Measurements from ENCODE around the gene RAB3B.

Gene RAB3B

GRCh38 chr1:51953079-51953478 lies 37.4 kb downstream of the RAB3B start:
- Histone ChIP-seq H3K4me3 (ENCODE audit: low read length) (no peak overlapping the region), H3K9me3 (replicated peaks; ENCODE audit: low read length) (no peaks in the 10 kb centered on the region), H3K9ac (ENCODE audit: low read depth, low read length) (no peak overlapping the region), H3K4me2 (ENCODE audit: low read length) (no peak overlapping the region), H3K4me1 (ENCODE audit: control insufficient read depth, insufficient read depth, low read length) (peaks cover 5% of the 10 kb centered on the region), H3K36me3 (ENCODE audit: insufficient read depth, low read length) (no peaks in the 10 kb centered on the region), H3K27me3 (ENCODE audit: control insufficient read depth, insufficient read depth, low read length) (no peaks in the 10 kb centered on the region)

- Histone ChIP-seq H3K36me3 (ENCODE audit: insufficient read depth, low read length) (no peaks in the 10 kb centered on the region), H3K4me3 (ENCODE audit: low read length) (no peak overlapping the region), H3K27me3 (ENCODE audit: control insufficient read depth, insufficient read depth, low read length) (no peaks in the 10 kb centered on the region)
Observed at GRCh38 chr1:51952638-51953037, 37.9 kb downstream of the RAB3B start.

GRCh38 chr1:51950701-51951100 lies 39.8 kb downstream of the RAB3B start:
- Histone ChIP-seq H3K27me3 (ENCODE audit: control insufficient read depth, insufficient read depth, low read length) (no peaks in the 10 kb centered on the region), H3K36me3 (ENCODE audit: insufficient read depth, low read length) (no peaks in the 10 kb centered on the region), H3K9me3 (replicated peaks; ENCODE audit: low read length) (no peaks in the 10 kb centered on the region), H3K9ac (ENCODE audit: low read depth, low read length) (no peak overlapping the region), H3K4me2 (ENCODE audit: low read length) (no peak overlapping the region), H3K4me3 (ENCODE audit: low read length) (no peak overlapping the region), H3K4me1 (ENCODE audit: control insufficient read depth, insufficient read depth, low read length) (peaks cover 3% of the 10 kb centered on the region)

More at GRCh38 chr1:51952638-51953037, 37.9 kb downstream of the RAB3B start:
- Histone ChIP-seq H3K9ac (ENCODE audit: low read depth, low read length) (no peak overlapping the region), H3K9me3 (replicated peaks; ENCODE audit: low read length) (no peaks in the 10 kb centered on the region), H3K4me1 (ENCODE audit: control insufficient read depth, insufficient read depth, low read length) (peaks cover 5% of the 10 kb centered on the region), H3K4me2 (ENCODE audit: low read length) (no peak overlapping the region)

GRCh38 chr1:51949014-51949702 lies 41.3 kb downstream of the RAB3B start:
- H3K4me2 ChIP-seq (ENCODE audit: low read length): no peak overlapping the region
- no peak overlapping the region for H3K4me3 ChIP-seq (ENCODE audit: low read length)
- H3K27me3 ChIP-seq (ENCODE audit: control insufficient read depth, insufficient read depth, low read length): no peaks in the 10 kb centered on the region
- H3K9me3 ChIP-seq (replicated peaks; ENCODE audit: low read length): no peaks in the 10 kb centered on the region
- H3K4me1 ChIP-seq (ENCODE audit: control insufficient read depth, insufficient read depth, low read length): peaks cover 3% of the 10 kb centered on the region
- H3K9ac ChIP-seq (ENCODE audit: low read depth, low read length): no peak overlapping the region
- no peaks in the 10 kb centered on the region for H3K36me3 ChIP-seq (ENCODE audit: insufficient read depth, low read length)

GRCh38 chr1:51948491-51948915 lies 42.0 kb downstream of the RAB3B start:
- no peak overlapping the region for H3K9ac ChIP-seq (ENCODE audit: low read depth, low read length)
- H3K4me2 ChIP-seq (ENCODE audit: low read length): no peak overlapping the region
- peaks cover 3% of the 10 kb centered on the region for H3K4me1 ChIP-seq (ENCODE audit: control insufficient read depth, insufficient read depth, low read length)
- no peaks in the 10 kb centered on the region for H3K36me3 ChIP-seq (ENCODE audit: insufficient read depth, low read length)
- no peaks in the 10 kb centered on the region for H3K9me3 ChIP-seq (replicated peaks; ENCODE audit: low read length)
- H3K4me3 ChIP-seq (ENCODE audit: low read length): no peak overlapping the region
- no peaks in the 10 kb centered on the region for H3K27me3 ChIP-seq (ENCODE audit: control insufficient read depth, insufficient read depth, low read length)

GRCh38 chr1:51946300-51946699 lies 44.2 kb downstream of the RAB3B start:
- no peaks in the 10 kb centered on the region for H3K9me3 ChIP-seq (replicated peaks; ENCODE audit: low read length)
- no peak overlapping the region for H3K9ac ChIP-seq (ENCODE audit: low read depth, low read length)
- H3K4me2 ChIP-seq (ENCODE audit: low read length): no peak overlapping the region
- H3K4me1 ChIP-seq (ENCODE audit: control insufficient read depth, insufficient read depth, low read length): peaks cover 3% of the 10 kb centered on the region
- H3K36me3 ChIP-seq (ENCODE audit: insufficient read depth, low read length): peaks cover 3% of the 10 kb centered on the region
- no peak overlapping the region for H3K4me3 ChIP-seq (ENCODE audit: low read length)
- H3K27me3 ChIP-seq (ENCODE audit: control insufficient read depth, insufficient read depth, low read length): no peaks in the 10 kb centered on the region

GRCh38 chr1:51945591-51945990 lies 44.9 kb downstream of the RAB3B start:
- no peak overlapping the region for H3K4me2 ChIP-seq (ENCODE audit: low read length)
- H3K9me3 ChIP-seq (replicated peaks; ENCODE audit: low read length): no peaks in the 10 kb centered on the region
- peaks cover 3% of the 10 kb centered on the region for H3K36me3 ChIP-seq (ENCODE audit: insufficient read depth, low read length)
- no peak overlapping the region for H3K9ac ChIP-seq (ENCODE audit: low read depth, low read length)
- no peaks in the 10 kb centered on the region for H3K27me3 ChIP-seq (ENCODE audit: control insufficient read depth, insufficient read depth, low read length)
- no peak overlapping the region for H3K4me3 ChIP-seq (ENCODE audit: low read length)
- peaks cover 3% of the 10 kb centered on the region for H3K4me1 ChIP-seq (ENCODE audit: control insufficient read depth, insufficient read depth, low read length)

GRCh38 chr1:51942281-51942680 lies 48.2 kb downstream of the RAB3B start:
- no peaks in the 10 kb centered on the region for H3K27me3 ChIP-seq (ENCODE audit: control insufficient read depth, insufficient read depth, low read length)
- H3K4me3 ChIP-seq (ENCODE audit: low read length): no peak overlapping the region
- no peaks in the 10 kb centered on the region for H3K9me3 ChIP-seq (replicated peaks; ENCODE audit: low read length)
- no peak overlapping the region for H3K9ac ChIP-seq (ENCODE audit: low read depth, low read length)
- peaks cover 3% of the 10 kb centered on the region for H3K4me1 ChIP-seq (ENCODE audit: control insufficient read depth, insufficient read depth, low read length)
- H3K4me2 ChIP-seq (ENCODE audit: low read length): no peak overlapping the region
- peaks cover 3% of the 10 kb centered on the region for H3K36me3 ChIP-seq (ENCODE audit: insufficient read depth, low read length)

- Histone ChIP-seq H3K9ac (ENCODE audit: low read depth, low read length) (no peak overlapping the region), H3K27me3 (ENCODE audit: control insufficient read depth, insufficient read depth, low read length) (no peaks in the 10 kb centered on the region), H3K4me1 (ENCODE audit: control insufficient read depth, insufficient read depth, low read length) (peaks cover 3% of the 10 kb centered on the region), H3K4me2 (ENCODE audit: low read length) (no peak overlapping the region), H3K36me3 (ENCODE audit: insufficient read depth, low read length) (peaks cover 3% of the 10 kb centered on the region), H3K4me3 (ENCODE audit: low read length) (no peak overlapping the region), H3K9me3 (replicated peaks; ENCODE audit: low read length) (no peaks in the 10 kb centered on the region)
Observed at GRCh38 chr1:51941528-51941927, 49.0 kb downstream of the RAB3B start.

GRCh38 chr1:51937112-51937511 lies 53.4 kb downstream of the RAB3B start:
- H3K4me2 ChIP-seq (ENCODE audit: low read length): no peak overlapping the region
- no peaks in the 10 kb centered on the region for H3K9me3 ChIP-seq (replicated peaks; ENCODE audit: low read length)
- peaks cover 3% of the 10 kb centered on the region for H3K36me3 ChIP-seq (ENCODE audit: insufficient read depth, low read length)
- H3K4me1 ChIP-seq (ENCODE audit: control insufficient read depth, insufficient read depth, low read length): no peaks in the 10 kb centered on the region
- H3K9ac ChIP-seq (ENCODE audit: low read depth, low read length): no peak overlapping the region
- no peaks in the 10 kb centered on the region for H3K27me3 ChIP-seq (ENCODE audit: control insufficient read depth, insufficient read depth, low read length)
- no peak overlapping the region for H3K4me3 ChIP-seq (ENCODE audit: low read length)

GRCh38 chr1:51936531-51936930 lies 54.0 kb downstream of the RAB3B start:
- H3K9me3 ChIP-seq (replicated peaks; ENCODE audit: low read length): no peaks in the 10 kb centered on the region
- H3K27me3 ChIP-seq (ENCODE audit: control insufficient read depth, insufficient read depth, low read length): no peaks in the 10 kb centered on the region
- H3K9ac ChIP-seq (ENCODE audit: low read depth, low read length): no peak overlapping the region
- H3K36me3 ChIP-seq (ENCODE audit: insufficient read depth, low read length): peaks cover 1% of the 10 kb centered on the region
- H3K4me1 ChIP-seq (ENCODE audit: control insufficient read depth, insufficient read depth, low read length): no peaks in the 10 kb centered on the region
- H3K4me3 ChIP-seq (ENCODE audit: low read length): no peak overlapping the region
- H3K4me2 ChIP-seq (ENCODE audit: low read length): no peak overlapping the region

- Histone ChIP-seq H3K9me3 (replicated peaks; ENCODE audit: low read length) (no peaks in the 10 kb centered on the region), H3K4me1 (ENCODE audit: control insufficient read depth, insufficient read depth, low read length) (no peaks in the 10 kb centered on the region), H3K27me3 (ENCODE audit: control insufficient read depth, insufficient read depth, low read length) (no peaks in the 10 kb centered on the region), H3K9ac (ENCODE audit: low read depth, low read length) (no peak overlapping the region), H3K4me3 (ENCODE audit: low read length) (no peak overlapping the region), H3K36me3 (ENCODE audit: insufficient read depth, low read length) (no peaks in the 10 kb centered on the region), H3K4me2 (ENCODE audit: low read length) (no peak overlapping the region)
Observed at GRCh38 chr1:51933344-51933743, 57.2 kb downstream of the RAB3B start.

Measured in skeletal muscle satellite cell (primary cell).